ENCODE measurements around the gene PEX14. TPM values are rescaled to one million over a fixed set of nuclear protein-coding genes. Genes with fewer than 3 reads are reported as not detected.
"Not testable (repeated sequence)": the region's sequence is repeated elsewhere in the genome, so short reads cannot be mapped to it uniquely, and the experiment has no call there.

Gene PEX14
- total RNA-seq, 4 donors from 2014 or later = 8.1 to 17.8 (median 15.8) TPM

DNA sequence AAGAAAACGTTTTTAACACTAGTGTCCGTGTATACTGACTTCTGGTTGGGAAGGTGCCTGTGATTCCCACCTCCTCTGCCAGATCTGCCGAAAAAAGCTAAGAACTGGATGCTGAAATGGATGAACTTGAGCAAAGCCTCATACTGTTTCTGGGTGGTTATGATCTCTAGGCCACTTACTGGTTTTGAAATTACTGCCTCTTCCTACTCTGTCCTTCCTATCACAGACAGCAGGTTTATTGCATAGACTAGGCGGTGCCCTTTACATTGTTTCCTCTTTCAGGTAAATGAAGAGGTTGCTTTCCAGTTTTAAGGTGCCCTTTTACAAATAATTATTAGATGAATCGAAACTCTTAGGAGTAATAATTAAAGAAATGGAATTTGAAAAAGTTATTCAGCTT, 27.5 kb downstream of the PEX14 start:
- in situ Hi-C loops (cut with MboI; ENCODE audit: low sequenced_read_pairs in 4 of 4) (no loop called here), intact Hi-C loops (cut with DNase I; ENCODE audit: low total_unique reads) (no loop called here)
- H3K27me3 ChIP-seq = no peaks in the 10 kb centered on the region
- no peak for TF ChIP-seq POLR2A (IDR thresholded peaks at IDR 0.05)
- TF ChIP-seq, protein P1, sequence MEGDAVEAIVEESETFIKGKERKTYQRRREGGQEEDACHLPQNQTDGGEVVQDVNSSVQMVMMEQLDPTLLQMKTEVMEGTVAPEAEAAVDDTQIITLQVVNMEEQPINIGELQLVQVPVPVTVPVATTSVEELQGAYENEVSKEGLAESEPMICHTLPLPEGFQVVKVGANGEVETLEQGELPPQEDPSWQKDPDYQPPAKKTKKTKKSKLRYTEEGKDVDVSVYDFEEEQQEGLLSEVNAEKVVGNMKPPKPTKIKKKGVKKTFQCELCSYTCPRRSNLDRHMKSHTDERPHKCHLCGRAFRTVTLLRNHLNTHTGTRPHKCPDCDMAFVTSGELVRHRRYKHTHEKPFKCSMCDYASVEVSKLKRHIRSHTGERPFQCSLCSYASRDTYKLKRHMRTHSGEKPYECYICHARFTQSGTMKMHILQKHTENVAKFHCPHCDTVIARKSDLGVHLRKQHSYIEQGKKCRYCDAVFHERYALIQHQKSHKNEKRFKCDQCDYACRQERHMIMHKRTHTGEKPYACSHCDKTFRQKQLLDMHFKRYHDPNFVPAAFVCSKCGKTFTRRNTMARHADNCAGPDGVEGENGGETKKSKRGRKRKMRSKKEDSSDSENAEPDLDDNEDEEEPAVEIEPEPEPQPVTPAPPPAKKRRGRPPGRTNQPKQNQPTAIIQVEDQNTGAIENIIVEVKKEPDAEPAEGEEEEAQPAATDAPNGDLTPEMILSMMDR (IDR thresholded peaks at IDR 0.05 in 4 of 5, conservative IDR thresholded peaks at IDR 0.05 in 1 of 5) = no peak
- no peaks in the 10 kb centered on the region for H3K4me1 ChIP-seq
- ATAC-seq = no peak
- H3K9me3 ChIP-seq = no peaks in the 10 kb centered on the region
- no peaks in the 10 kb centered on the region for H3K36me3 ChIP-seq
- H3K27ac ChIP-seq = no peak overlapping the region
- no peak overlapping the region for H3K4me3 ChIP-seq
- DNase-seq = no peak

DNA sequence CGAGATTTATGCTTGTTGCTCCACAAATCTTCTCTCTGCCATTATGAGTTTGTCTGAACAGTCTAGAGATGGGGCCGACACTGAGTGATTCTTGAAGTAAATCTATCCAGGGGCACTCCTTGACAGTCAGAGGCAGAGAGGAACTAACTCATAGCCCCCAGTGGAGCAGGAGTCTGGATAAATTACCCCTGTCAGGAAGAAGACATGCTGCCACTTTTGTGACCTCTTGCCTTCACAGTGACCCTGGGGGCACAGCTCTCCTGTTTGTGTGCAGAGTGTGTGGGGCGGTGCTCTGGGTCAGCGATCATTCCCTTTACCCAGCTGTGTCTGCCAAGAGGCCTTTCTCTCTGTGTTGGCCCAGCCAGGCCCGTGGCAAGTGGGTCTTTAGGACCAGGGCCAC, 29.5 kb downstream of the PEX14 start:
- peaks cover 5 to 11% of the 10 kb centered on the region in 2 donors for H3K4me1 ChIP-seq
- H3K9me3 ChIP-seq = no peaks in the 10 kb centered on the region
- TF ChIP-seq, protein P1 (IDR thresholded peaks at IDR 0.05 in 4 of 5, conservative IDR thresholded peaks at IDR 0.05 in 1 of 5) = no peak
- no peak for TF ChIP-seq POLR2A (IDR thresholded peaks at IDR 0.05)
- DNase-seq = no peak
- H3K27ac ChIP-seq = no peak overlapping the region
- H3K4me3 ChIP-seq = no peak overlapping the region
- intact Hi-C loops (cut with DNase I; ENCODE audit: low total_unique reads) = no loop called here
- in situ Hi-C loops (cut with MboI; ENCODE audit: low sequenced_read_pairs in 4 of 4) = no loop called here
- H3K36me3 ChIP-seq = no peaks in the 10 kb centered on the region
- ATAC-seq = no peak
- no peaks in the 10 kb centered on the region for H3K27me3 ChIP-seq

DNA sequence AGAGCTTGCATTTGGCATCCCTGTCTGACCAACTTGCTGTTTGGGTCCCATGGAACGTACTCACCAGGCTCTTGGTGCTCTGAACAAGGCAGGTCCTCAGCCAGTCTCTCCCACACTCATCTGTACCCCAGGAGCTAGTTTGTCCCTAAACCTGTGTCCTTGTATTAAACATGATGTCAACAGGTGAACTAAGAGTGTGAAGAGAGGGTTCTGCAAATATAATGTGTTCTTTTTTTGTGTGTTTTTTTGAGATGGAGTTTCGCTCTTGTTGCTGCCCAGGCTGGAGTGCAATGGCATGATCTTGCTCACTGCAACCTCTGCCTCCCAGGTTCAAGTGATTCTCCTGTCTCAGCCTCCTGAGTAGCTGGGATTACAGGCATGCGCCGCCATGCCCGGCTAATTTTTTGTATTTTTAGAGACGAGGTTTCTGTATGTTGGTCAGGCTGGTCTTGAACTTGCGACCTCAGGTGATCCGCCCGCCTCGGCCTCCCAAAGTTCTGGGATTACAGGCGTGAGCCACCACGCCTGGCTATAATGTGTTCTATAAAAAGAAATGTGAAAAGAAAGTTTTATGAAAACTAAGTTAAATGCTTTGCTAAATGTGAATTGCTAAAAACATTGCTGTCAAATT, 31.4 kb downstream of the PEX14 start:
- DNase-seq, H3K36me3 ChIP-seq, H3K4me3 ChIP-seq, H3K27ac ChIP-seq, ATAC-seq, H3K9me3 ChIP-seq, H3K27me3 ChIP-seq: not testable (repeated sequence)
- in situ Hi-C loops (cut with MboI; ENCODE audit: low sequenced_read_pairs in 4 of 4) (loop anchor here in 3 of 4 donors (5.0 kb wide), 2 partner anchors 356 to 361 kb away; no protein-coding TSS in a partner anchor), intact Hi-C loops (cut with DNase I; ENCODE audit: low total_unique reads) (loop anchor here (5.0 kb wide), 1 partner anchor 436 kb away; no protein-coding TSS in a partner anchor)
- H3K4me1 ChIP-seq = peaks cover 23 to 25% of the 10 kb centered on the region in 2 donors

DNA sequence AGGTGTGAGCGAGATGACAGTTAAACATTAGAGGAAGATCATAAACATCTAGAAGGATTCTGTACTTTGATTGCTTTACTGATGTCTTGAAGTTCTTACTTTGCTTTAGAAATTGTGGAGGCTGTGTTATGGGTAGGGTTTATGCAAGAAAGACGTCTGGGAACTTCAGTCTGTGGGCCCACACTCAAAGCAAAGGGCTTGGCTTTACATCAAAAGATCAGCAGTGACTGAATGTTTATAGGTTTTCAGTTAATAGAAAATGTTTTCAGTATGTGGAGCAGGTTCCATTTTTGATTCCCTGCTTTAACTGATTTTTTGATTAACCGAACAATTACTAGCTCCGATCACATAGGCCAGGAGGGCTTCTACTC, 31.9 kb downstream of the PEX14 start:
- no peak for TF ChIP-seq POLR2A (IDR thresholded peaks at IDR 0.05)
- TF ChIP-seq, protein P1 (IDR thresholded peaks at IDR 0.05 in 4 of 5, conservative IDR thresholded peaks at IDR 0.05 in 1 of 5) = no peak
- in situ Hi-C loops (cut with MboI; ENCODE audit: low sequenced_read_pairs in 4 of 4) (loop anchor here in 3 of 4 donors (5.0 kb wide), 2 partner anchors 356 to 361 kb away; no protein-coding TSS in a partner anchor), intact Hi-C loops (cut with DNase I; ENCODE audit: low total_unique reads) (loop anchor here (1.0 to 5.0 kb wide), 2 partner anchors 361 to 436 kb away; no protein-coding TSS in a partner anchor)
- DNase-seq (no peak), ATAC-seq (no peak)
- no peak overlapping the region for H3K27ac ChIP-seq
- H3K4me3 ChIP-seq = no peak overlapping the region
- no peaks in the 10 kb centered on the region for H3K9me3 ChIP-seq
- no peaks in the 10 kb centered on the region for H3K27me3 ChIP-seq
- no peaks in the 10 kb centered on the region for H3K36me3 ChIP-seq
- H3K4me1 ChIP-seq = peaks cover 27 to 29% of the 10 kb centered on the region in 2 donors

GRCh38 chr1:10507111-10507879, 32.5 kb downstream of the PEX14 start:
- no peaks in the 10 kb centered on the region for H3K9me3 ChIP-seq
- in situ Hi-C loops (cut with MboI; ENCODE audit: low sequenced_read_pairs in 4 of 4) = loop anchor here in 3 of 4 donors (5.0 kb wide), 2 partner anchors 355 to 360 kb away; no protein-coding TSS in a partner anchor
- no peaks in the 10 kb centered on the region for H3K27me3 ChIP-seq
- H3K4me1 ChIP-seq = peaks cover 33 to 34% of the 10 kb centered on the region in 2 donors
- intact Hi-C loops (cut with DNase I; ENCODE audit: low total_unique reads) = loop anchor here (1.0 to 5.0 kb wide), 2 partner anchors 360 to 435 kb away; no protein-coding TSS in a partner anchor
- TF ChIP-seq, protein P1 (IDR thresholded peaks at IDR 0.05 in 4 of 5, conservative IDR thresholded peaks at IDR 0.05 in 1 of 5) = peak; percentile 83 to 90 (median 87)
- TF ChIP-seq POLR2A (IDR thresholded peaks at IDR 0.05) = no peak
- peak; percentile 89 to 93 for ATAC-seq
- H3K4me3 ChIP-seq = no peak overlapping the region
- H3K27ac ChIP-seq = no peak overlapping the region
- peak; percentile 56 to 73 for DNase-seq
- H3K36me3 ChIP-seq = no peaks in the 10 kb centered on the region
